Mucosa of descending colon (tissue), 3 donors: ENCODE results near the gene KCNC3. TPM values are rescaled to one million over a fixed set of nuclear protein-coding genes. Genes with fewer than 3 reads are reported as not detected.

Experiments
- ATAC-seq: fragments of 200-7000 bp; cut with Tn5 transposase; one replicate; pipeline ENCODE4 v1.9.1; 2020; ENCODE audit warnings: mild to moderate bottlenecking, moderate library complexity
- DNase-seq, 3 donors: peaks; one replicate each; pipeline ENCODE4 v3.0.0-alpha.2; 2020
- H3K36me3 ChIP-seq: fragments of 200-600 bp; one replicate; pipeline ENCODE4 v1.8.0; 2021; ENCODE audit warnings: low read depth, mild to moderate bottlenecking
- H3K4me1 ChIP-seq: fragments of 200-600 bp; one replicate; pipeline ENCODE4 v1.8.0; 2021; ENCODE audit warnings: low read depth, mild to moderate bottlenecking
- H3K4me3 ChIP-seq: fragments of 200-600 bp; one replicate; pipeline ENCODE4 v1.8.0; 2021; ENCODE audit warnings: mild to moderate bottlenecking
- H3K9me3 ChIP-seq: fragments of 200-600 bp; one replicate; pipeline ENCODE4 v1.8.0; 2021; ENCODE audit warnings: mild to moderate bottlenecking
- intact Hi-C, 2 donors: fragments of 100-400 bp; cut with DNase I in 1 of 2; cut with micrococcal nuclease in 1 of 2; formaldehyde crosslinking; loops; one replicate each; pipeline versions ENCODE4 v1.11.0 to v1.11.1; 2022; cut with DNase I, micrococcal nuclease
- total RNA-seq, 3 donors: library from RNA; stranded (reverse); fragmentation: NEBNext Ultra II Directional in 2 of 3; extraction: Animal tissue kit (Norgen Biotek cat#: 25700) in 2 of 3; gene quantifications; one replicate each; pipeline versions ENCODE4 v1.2.1 to v1.2.4, GENCODE V29; 2021 to 2023
- TF ChIP-seq, protein P1 (sequence below): fragments of 200-600 bp; IDR thresholded peaks from one replicate; pipeline ENCODE4 v1.8.0; 2022; ENCODE audit warnings: antibody characterized with exemption, mild to moderate bottlenecking
- donor health status: DM: no; HTN: no; CAD: no; lungs with moderate emphysema.
- donor health status: DM: no; HTN: no; CAD: no.
- donor health status: DM: no; HTN: yes; CAD: no.

KCNC3 gene
- total RNA-seq, 3 donors from 2014 or later = 0.49 to 1.5 (median 1.1) TPM

GRCh38 chr19:50313812-50314536, 15.2 kb downstream of the KCNC3 start:
- H3K4me3 ChIP-seq = no peak overlapping the region
- H3K36me3 ChIP-seq = no peaks in the 10 kb centered on the region
- H3K9me3 ChIP-seq = no peaks in the 10 kb centered on the region
- intact Hi-C loops = no loop called here
- DNase-seq = peak in 1 of 3 donors; percentile 39
- TF ChIP-seq, protein P1, sequence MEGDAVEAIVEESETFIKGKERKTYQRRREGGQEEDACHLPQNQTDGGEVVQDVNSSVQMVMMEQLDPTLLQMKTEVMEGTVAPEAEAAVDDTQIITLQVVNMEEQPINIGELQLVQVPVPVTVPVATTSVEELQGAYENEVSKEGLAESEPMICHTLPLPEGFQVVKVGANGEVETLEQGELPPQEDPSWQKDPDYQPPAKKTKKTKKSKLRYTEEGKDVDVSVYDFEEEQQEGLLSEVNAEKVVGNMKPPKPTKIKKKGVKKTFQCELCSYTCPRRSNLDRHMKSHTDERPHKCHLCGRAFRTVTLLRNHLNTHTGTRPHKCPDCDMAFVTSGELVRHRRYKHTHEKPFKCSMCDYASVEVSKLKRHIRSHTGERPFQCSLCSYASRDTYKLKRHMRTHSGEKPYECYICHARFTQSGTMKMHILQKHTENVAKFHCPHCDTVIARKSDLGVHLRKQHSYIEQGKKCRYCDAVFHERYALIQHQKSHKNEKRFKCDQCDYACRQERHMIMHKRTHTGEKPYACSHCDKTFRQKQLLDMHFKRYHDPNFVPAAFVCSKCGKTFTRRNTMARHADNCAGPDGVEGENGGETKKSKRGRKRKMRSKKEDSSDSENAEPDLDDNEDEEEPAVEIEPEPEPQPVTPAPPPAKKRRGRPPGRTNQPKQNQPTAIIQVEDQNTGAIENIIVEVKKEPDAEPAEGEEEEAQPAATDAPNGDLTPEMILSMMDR = no peak
- ATAC-seq = peak; percentile 8
- no peaks in the 10 kb centered on the region for H3K4me1 ChIP-seq

DNA sequence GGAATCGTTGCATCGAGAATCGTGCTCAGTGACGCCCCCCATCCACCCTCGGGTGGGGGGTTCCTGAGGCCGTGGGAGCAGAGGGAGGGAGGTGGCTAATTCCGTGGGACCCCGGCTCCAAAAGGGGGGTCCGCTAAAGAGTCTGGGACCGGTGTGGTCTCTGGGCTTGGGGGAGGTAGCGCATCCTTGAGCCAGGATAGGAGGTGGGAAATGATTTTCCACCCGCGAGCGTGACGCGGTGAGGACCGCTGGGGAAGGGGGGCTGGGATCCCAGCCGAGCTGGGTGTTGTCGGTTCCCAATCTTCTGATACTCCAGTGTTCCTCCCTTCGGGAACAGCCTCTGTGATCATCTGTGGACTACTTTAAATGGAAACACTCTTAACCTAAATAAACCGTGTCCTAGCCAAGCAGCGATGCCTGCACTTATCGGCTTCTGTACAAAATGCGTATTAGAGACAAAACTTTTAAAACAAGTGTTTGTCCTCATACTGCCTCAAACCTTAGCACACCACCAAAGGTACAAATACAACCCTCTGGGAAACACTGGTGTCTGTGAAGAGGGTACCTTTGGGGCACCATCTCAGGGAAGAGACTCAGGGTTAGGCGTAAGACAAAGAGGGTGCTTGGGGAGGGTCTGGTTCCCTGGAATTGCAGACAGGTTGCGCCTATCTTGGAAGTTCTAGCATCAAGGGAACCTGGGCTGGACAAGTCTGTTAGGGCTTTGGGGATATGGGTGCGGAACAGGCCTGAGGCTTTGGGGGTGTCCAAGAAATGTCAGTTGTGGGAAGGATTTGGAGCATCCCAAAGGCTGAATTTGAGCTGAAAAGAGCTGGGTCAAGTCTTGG, 16.0 kb downstream of the KCNC3 start:
- no peaks in the 10 kb centered on the region for H3K9me3 ChIP-seq
- intact Hi-C loops = no loop called here
- no peaks in the 10 kb centered on the region for H3K4me1 ChIP-seq
- DNase-seq = peak in 1 of 3 donors; percentile 36
- TF ChIP-seq, protein P1 = no peak
- ATAC-seq = no peak
- H3K36me3 ChIP-seq = no peaks in the 10 kb centered on the region
- H3K4me3 ChIP-seq = no peak overlapping the region

DNA sequence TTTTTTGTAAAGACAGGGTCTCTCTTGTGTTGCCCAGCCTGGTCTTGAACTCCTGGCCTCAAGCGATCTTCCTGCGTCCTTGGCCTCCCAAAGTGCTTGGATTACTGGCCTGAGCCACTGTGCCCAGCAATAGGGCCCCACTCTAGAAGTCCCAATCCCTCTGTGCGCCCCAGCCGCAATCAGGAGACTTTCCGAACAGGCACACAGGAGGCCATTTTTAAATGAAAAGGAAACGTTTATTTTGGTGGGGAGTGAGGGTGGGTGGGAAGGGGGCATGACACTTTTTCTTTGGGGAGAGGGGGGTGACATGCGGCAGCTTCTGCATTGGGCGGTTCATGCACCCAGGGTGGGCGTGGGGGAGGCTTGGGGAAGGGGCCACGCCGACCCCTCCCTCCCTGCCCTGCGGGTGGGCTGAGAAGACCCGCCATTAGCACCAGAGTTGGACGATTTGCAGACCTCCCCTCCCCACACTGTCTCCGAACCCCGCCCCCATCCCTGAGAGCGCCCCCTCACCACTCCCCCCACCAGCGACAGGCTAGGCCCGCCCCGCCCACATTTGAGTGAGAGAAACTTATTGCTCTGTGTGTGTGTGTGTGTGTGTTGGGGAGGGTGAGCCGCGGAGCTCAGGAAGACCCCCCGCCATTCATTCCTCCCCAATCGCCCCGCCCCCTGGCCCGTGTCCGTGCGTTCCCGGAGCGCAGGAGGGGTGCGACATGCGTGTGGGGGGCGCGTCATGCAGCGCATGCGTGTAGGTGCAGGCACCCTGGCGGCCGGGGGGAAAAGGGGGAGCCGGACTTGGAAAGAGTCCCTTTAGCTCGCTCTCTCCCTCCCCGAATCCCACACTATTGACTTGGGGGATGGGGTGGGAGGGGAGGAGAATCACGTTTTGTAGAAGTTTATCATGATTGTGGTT, 17.2 kb downstream of the KCNC3 start:
- DNase-seq = peak in 1 of 3 donors; percentile 48
- Histone ChIP-seq H3K36me3 (no peaks in the 10 kb centered on the region), H3K4me1 (no peaks in the 10 kb centered on the region), H3K9me3 (no peaks in the 10 kb centered on the region), H3K4me3 (no peak overlapping the region)
- TF ChIP-seq, protein P1 = no peak
- ATAC-seq = peak; percentile 12
- intact Hi-C loops = no loop called here

DNA sequence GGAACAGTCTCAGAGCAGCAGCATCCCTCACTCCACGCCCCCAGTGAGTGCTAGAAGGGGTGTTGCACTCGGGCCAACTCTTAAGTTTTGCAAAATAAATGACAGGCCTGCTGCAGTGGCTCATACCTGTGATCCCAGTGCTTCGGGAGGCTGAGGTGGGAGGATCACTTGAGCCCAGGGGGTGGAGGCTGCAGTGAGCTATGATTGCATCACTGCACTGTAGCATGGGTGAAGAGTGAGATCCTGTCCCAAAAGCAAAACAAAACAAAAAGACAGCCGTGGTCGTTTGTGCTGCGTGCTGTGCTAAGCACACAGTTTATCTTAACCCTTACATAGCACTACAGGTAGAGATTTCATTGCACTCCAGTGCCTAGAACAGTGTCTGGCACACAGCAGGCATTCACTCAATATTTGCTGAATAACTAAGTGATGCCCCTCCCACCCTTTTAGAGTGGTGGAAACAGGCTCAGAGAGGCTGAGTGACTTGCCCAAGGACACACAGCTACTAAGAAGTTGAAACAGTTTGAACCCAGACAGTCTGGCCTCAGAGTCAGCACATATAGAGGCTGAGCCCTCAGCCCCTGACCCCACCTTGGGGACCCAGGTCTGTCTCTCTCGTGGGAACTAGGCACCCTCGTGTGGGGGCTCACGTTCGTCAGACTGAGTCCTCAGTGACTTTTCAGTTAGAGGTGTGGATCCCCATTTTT, 18.3 kb downstream of the KCNC3 start:
- H3K36me3 ChIP-seq = peaks cover 3% of the 10 kb centered on the region
- no peak overlapping the region for H3K4me3 ChIP-seq
- H3K9me3 ChIP-seq = no peaks in the 10 kb centered on the region
- peak; percentile 5 for ATAC-seq
- peak in 1 of 3 donors; percentile 17 for DNase-seq
- H3K4me1 ChIP-seq = no peaks in the 10 kb centered on the region
- intact Hi-C loops = no loop called here
- TF ChIP-seq, protein P1 = no peak
